Activated naive CD8-positive, alpha-beta T cell treated with anti-CD3 and anti-CD28 coated beads, Interleukin-2, amount 10 ng/mL, durations not matched to agents 7 days and 5 days (primary cell): ENCODE data around the gene OR8G5. TPM values are rescaled to one million over a fixed set of nuclear protein-coding genes. Genes with fewer than 3 reads are reported as not detected.

ENCODE experiments used
- ATAC-seq: fragments of 150-1000 bp; cut with Tn5 transposase; one replicate; pipeline ENCODE4 v1.10.0; 2021; ENCODE audit warnings: low read depth, moderate library complexity
- POLR2A ChIA-PET: fragments of 350-600 bp; sonication (Branson Sonifier 250); formaldehyde crosslinking; loops from one replicate; lab custom pipeline; 2021; ENCODE audit warnings: antibody characterized with exemption; lab: Charles Lee
- DNase-seq: peaks from one replicate; pipeline ENCODE4 v3.0.0; 2021
- H3K27ac Mint-ChIP-seq: one replicate; pipeline ENCODE4 v1.8.0; 2022; ENCODE audit warnings: mild to moderate bottlenecking, mixed read lengths
- H3K27me3 Mint-ChIP-seq: one replicate; pipeline ENCODE4 v1.8.0; 2022; ENCODE audit warnings: mild to moderate bottlenecking, moderate library complexity, mixed read lengths
- H3K36me3 Mint-ChIP-seq: one replicate; pipeline ENCODE4 v1.8.0; 2021; ENCODE audit warnings: mild to moderate bottlenecking, mixed read lengths
- H3K4me1 Mint-ChIP-seq: one replicate; pipeline ENCODE4 v1.8.0; 2021; ENCODE audit warnings: mixed read lengths
- H3K4me3 Mint-ChIP-seq: one replicate; pipeline ENCODE4 v1.8.0; 2022; ENCODE audit warnings: mild to moderate bottlenecking, moderate library complexity, mixed read lengths
- H3K9me3 Mint-ChIP-seq: one replicate; pipeline ENCODE4 v1.8.0; 2021; ENCODE audit warnings: mixed read lengths
- total RNA-seq, 2 experiments: library from RNA; stranded (reverse); gene quantifications; one replicate each; pipeline ENCODE4 v1.2.3, GENCODE V29; 2021

Gene OR8G5
- total RNA-seq, 2 experiments from 2014 or later, result not detected

DNA sequence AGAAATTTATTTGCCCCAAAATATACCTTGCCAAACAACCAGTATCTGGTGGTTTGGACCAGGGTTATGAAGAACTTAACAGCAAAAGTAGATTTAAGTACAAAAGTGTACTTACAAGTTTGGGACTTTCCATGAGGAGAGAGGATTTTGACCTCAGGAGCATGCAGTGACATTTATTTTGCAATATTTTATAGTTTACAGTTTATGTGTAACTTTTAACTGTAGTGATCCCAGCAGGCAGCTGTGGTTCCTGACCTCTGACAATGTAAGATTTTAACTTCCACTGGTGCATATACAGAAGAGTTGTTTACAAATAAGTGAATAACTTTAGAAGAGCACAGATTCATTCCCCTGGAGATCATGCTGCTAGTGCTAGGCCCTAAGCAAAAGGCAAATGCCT, 50.9 kb downstream of the OR8G5 start:
- no peaks in the 10 kb centered on the region for H3K36me3 Mint-ChIP-seq
- no peak for ATAC-seq
- H3K4me3 Mint-ChIP-seq, result no peak overlapping the region
- POLR2A ChIA-PET, result no interaction called here
- DNase-seq, result no peak
- H3K4me1 Mint-ChIP-seq, result no peaks in the 10 kb centered on the region
- H3K27ac Mint-ChIP-seq, result no peak overlapping the region
- no peaks in the 10 kb centered on the region for H3K9me3 Mint-ChIP-seq
- H3K27me3 Mint-ChIP-seq, result no peaks in the 10 kb centered on the region

- H3K4me1 Mint-ChIP-seq, result no peaks in the 10 kb centered on the region
- DNase-seq (no peak), ATAC-seq (no peak)
- H3K4me3 Mint-ChIP-seq, result no peak overlapping the region
- POLR2A ChIA-PET, result no interaction called here
- H3K27me3 Mint-ChIP-seq, result no peaks in the 10 kb centered on the region
- no peaks in the 10 kb centered on the region for H3K9me3 Mint-ChIP-seq
- H3K27ac Mint-ChIP-seq, result no peak overlapping the region
- H3K36me3 Mint-ChIP-seq, result no peaks in the 10 kb centered on the region
Measured at GRCh38 chr11:124310721-124311120, 54.5 kb downstream of the OR8G5 start.

- ATAC-seq (no peak), DNase-seq (no peak)
- no peaks in the 10 kb centered on the region for H3K4me1 Mint-ChIP-seq
- H3K4me3 Mint-ChIP-seq, result no peak overlapping the region
- H3K9me3 Mint-ChIP-seq, result no peaks in the 10 kb centered on the region
- H3K27me3 Mint-ChIP-seq, result no peaks in the 10 kb centered on the region
- POLR2A ChIA-PET, result no interaction called here
- H3K36me3 Mint-ChIP-seq, result no peaks in the 10 kb centered on the region
- H3K27ac Mint-ChIP-seq, result no peak overlapping the region
Measured at GRCh38 chr11:124311269-124311668, 55.1 kb downstream of the OR8G5 start.

DNA sequence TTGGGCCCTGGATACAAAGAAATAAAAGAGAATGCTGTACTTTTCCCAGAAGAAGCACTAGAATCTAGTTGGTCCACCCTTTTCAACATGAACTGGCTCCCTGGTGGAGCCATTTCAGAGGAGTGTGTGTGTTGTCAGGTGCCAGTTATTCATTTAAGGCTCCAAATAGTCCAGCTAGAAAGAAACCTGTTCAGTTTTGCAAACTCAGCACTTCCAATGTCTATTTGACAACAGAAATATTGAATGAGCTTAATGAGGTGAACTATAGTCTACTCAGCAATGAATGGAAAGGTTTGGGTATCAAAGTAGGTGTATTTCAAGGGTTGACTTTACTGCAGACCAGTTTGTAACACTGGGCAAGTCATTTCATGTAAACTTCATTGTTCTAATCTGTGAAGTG, 55.5 kb downstream of the OR8G5 start:
- POLR2A ChIA-PET, result no interaction called here
- ATAC-seq (no peak), DNase-seq (no peak)
- no peaks in the 10 kb centered on the region for H3K27me3 Mint-ChIP-seq
- H3K4me1 Mint-ChIP-seq, result no peaks in the 10 kb centered on the region
- H3K4me3 Mint-ChIP-seq, result no peak overlapping the region
- H3K9me3 Mint-ChIP-seq, result no peaks in the 10 kb centered on the region
- H3K27ac Mint-ChIP-seq, result no peak overlapping the region
- no peaks in the 10 kb centered on the region for H3K36me3 Mint-ChIP-seq

- Mint-ChIP-seq H3K27ac (no peak overlapping the region), H3K27me3 (peaks cover 1% of the 10 kb centered on the region), H3K9me3 (no peaks in the 10 kb centered on the region), H3K4me3 (no peak overlapping the region), H3K4me1 (no peaks in the 10 kb centered on the region), H3K36me3 (no peaks in the 10 kb centered on the region)
- DNase-seq (no peak), ATAC-seq (no peak)
- POLR2A ChIA-PET, result no interaction called here
Measured at GRCh38 chr11:124313131-124313530, 57.0 kb downstream of the OR8G5 start.

DNA sequence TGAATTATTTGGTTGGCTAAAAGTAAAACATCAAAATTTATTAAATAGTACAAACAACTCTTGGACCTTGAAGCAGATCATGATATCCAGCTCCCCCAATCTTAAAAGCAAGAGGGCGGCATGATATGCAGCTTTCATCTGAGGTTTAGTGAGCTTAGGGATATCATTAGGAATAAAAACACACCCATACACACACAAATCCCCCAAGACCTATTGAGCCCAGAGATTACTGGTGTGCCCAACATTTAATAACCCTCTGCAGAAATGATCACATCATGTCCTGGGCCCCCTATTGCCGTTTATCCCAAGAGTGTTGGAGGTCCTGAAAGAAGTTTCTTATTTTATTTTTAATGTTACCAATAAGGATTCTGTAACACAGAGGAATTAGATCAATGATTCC, 57.7 kb downstream of the OR8G5 start, which contains the start of gene OR8D1:
Gene OR8D1, minus strand, starts transcription at position 101 of the 400 bp plus-strand sequence. CDS start 3,183 bp downstream, outside the sequence.
- POLR2A ChIA-PET, result no interaction called here
- H3K27me3 Mint-ChIP-seq, result peaks cover 1% of the 10 kb centered on the region
- no peaks in the 10 kb centered on the region for H3K9me3 Mint-ChIP-seq
- H3K4me1 Mint-ChIP-seq, result no peaks in the 10 kb centered on the region
- H3K36me3 Mint-ChIP-seq, result no peaks in the 10 kb centered on the region
- H3K27ac Mint-ChIP-seq, result no peak within 1 kb of the TSS
- DNase-seq (no peak), ATAC-seq (no peak)
- H3K4me3 Mint-ChIP-seq, result no peak within 1 kb of the TSS

DNA sequence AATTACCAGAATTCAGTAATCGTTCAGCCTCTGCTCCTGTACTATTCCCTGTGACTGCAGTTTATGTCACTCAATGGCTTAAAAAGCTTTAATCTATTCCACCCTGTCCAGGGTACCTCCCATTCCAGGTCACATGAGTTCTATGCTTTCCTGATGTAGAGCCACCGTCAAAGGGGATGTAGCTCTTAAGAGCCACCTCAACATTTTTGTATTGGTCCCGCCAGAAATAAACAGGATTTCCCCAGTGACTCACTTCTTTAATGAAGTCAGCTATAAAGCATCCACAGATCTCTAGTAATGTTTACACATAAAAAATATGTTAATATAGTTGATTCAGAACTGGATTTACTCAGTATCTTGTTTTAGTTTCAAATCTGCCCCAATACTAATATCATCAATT, 58.9 kb downstream of the OR8G5 start:
- no peak overlapping the region for H3K27ac Mint-ChIP-seq
- H3K9me3 Mint-ChIP-seq, result no peaks in the 10 kb centered on the region
- ATAC-seq (no peak), DNase-seq (no peak)
- H3K4me1 Mint-ChIP-seq, result no peaks in the 10 kb centered on the region
- peaks cover 1% of the 10 kb centered on the region for H3K27me3 Mint-ChIP-seq
- no peak overlapping the region for H3K4me3 Mint-ChIP-seq
- POLR2A ChIA-PET, result no interaction called here
- no peaks in the 10 kb centered on the region for H3K36me3 Mint-ChIP-seq

Other genes with a start within 250 kb of the OR8G5 start
- not detected for gene OR10G4, start 243.4 kb upstream of the OR8G5 start, total RNA-seq
- gene OR10G9, start 233.4 kb upstream of the OR8G5 start, total RNA-seq, result not detected
- gene OR10G8, start 229.6 kb upstream of the OR8G5 start, total RNA-seq, result not detected
- not detected for gene OR10G7, start 215.1 kb upstream of the OR8G5 start, total RNA-seq
- gene VWA5A, start 140.9 kb upstream of the OR8G5 start, total RNA-seq, result 1 to 10 TPM; 6.9 to 7.7 TPM
- gene OR10D3, start 73.0 kb upstream of the OR8G5 start, total RNA-seq, result not detected
- gene OR8G1, start 15.3 kb upstream of the OR8G5 start, total RNA-seq, result not detected
- not detected for gene OR8D1, start 57.6 kb downstream of the OR8G5 start, total RNA-seq
- not detected for gene OR8D2, start 63.8 kb downstream of the OR8G5 start, total RNA-seq
- not detected for gene OR8B2, start 128.1 kb downstream of the OR8G5 start, total RNA-seq
- not detected for gene OR8B3, start 142.6 kb downstream of the OR8G5 start, total RNA-seq
- not detected for gene OR8B4, start 168.5 kb downstream of the OR8G5 start, total RNA-seq
- not detected for gene OR8B8, start 189.3 kb downstream of the OR8G5 start, total RNA-seq